Measurements from ENCODE around the gene HAUS5. TPM values are rescaled to one million over a fixed set of nuclear protein-coding genes. Genes with fewer than 3 reads are reported as not detected.

The HAUS5 gene
- total and polyA plus RNA-seq, 10 of the 15 experiments (the other 5 are each of a cell fraction or from before 2014, with no cell fraction given), result 3.1 to 32.6 (median 17.6) TPM

DNA sequence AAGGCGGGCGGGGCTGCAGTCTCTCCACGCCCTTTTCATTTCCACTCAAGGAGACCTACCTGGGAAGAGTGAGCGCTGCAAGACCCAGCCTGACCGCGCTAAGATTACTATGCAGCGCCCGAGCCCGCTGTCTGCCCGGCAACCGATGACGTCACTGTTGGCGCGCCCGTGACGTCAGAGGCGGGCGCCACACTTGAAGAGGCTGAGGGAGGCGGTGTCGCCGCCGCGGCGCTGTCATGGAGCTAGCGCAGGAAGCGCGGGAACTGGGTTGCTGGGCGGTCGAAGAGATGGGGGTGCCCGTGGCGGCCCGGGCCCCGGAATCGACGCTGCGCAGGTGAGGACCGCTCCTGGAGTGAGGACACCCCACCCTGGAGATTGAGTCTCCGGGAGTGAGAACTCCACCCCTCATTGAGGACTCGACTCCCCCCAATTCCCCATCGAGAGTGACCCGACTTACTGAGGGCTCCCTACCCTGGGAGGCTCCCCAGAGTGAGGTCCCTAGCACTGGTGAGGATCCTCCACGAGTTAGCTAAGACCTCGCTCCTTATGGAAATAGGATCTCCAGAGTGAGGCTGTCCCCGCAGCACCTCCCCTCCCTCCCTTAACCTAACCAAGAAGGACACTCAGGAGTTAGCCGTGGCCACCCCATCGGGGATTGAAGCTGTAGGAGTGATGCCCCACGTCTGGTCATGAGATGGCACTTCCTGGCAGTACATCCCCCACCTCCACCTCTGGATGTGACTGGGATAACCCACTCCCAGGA lies at the start of gene HAUS5 (continued):
- TF ChIP-seq CBFB (IDR thresholded peaks at IDR 0.05; ENCODE audit: low read depth) (no peak), KLF5 (IDR thresholded peaks at IDR 0.05; ENCODE audit: partially characterized antibody) (peak; percentile 53), TBL1XR1 (IDR thresholded peaks at IDR 0.05; ENCODE audit: low read depth, low read length) (no peak), ATF7 (IDR thresholded peaks at IDR 0.05; ENCODE audit: low read depth) (peak; percentile 99), WRNIP1 (IDR thresholded peaks at IDR 0.05; ENCODE audit: borderline replicate concordance, low read depth, low read length) (no peak), TCF3 (IDR thresholded peaks at IDR 0.05; ENCODE audit: borderline replicate concordance, insufficient read depth, low read depth, low read length) (0 out of 2 replicates have a peak, but pooled peaks have one; percentile 19), SIN3A (IDR thresholded peaks at IDR 0.05; ENCODE audit: low read depth, low read length) (peak; percentile 75), POU2F2 (IDR thresholded peaks at IDR 0.05; ENCODE audit: borderline replicate concordance, low read depth, low read length) (peak; percentile 67; the same call in 2 of the 3 replicates), MYC (IDR thresholded peaks at IDR 0.05; ENCODE audit: insufficient read depth, insufficient read length, insufficient replicate concordance, low read length, severe bottlenecking) (no peak), FOXM1 (IDR thresholded peaks at IDR 0.05; ENCODE audit: low read depth, low read length) (no peak), GATAD2B (conservative IDR thresholded peaks at IDR 0.05; ENCODE audit: low read depth) (no peak), NFYB (IDR thresholded peaks at IDR 0.05; ENCODE audit: insufficient read depth, low read depth, low read length) (no peak), SPI1 (IDR thresholded peaks at IDR 0.05; ENCODE audit: borderline replicate concordance, insufficient read depth, low read depth, low read length) (no peak), SUPT20H (IDR thresholded peaks at IDR 0.05; ENCODE audit: borderline replicate concordance, control insufficient read depth, low read depth, low read length) (no peak), GABPA (IDR thresholded peaks at IDR 0.05; ENCODE audit: low read depth) (no peak), JUND (IDR thresholded peaks at IDR 0.05; ENCODE audit: low read depth, low read length) (peak; percentile 97), ZNF207 (IDR thresholded peaks at IDR 0.05; ENCODE audit: borderline replicate concordance) (0 out of 2 replicates have a peak, but pooled peaks have one; percentile 59), KAT2A (conservative IDR thresholded peaks at IDR 0.05; ENCODE audit: control insufficient read depth, low read depth, low read length) (no peak), SRF (IDR thresholded peaks at IDR 0.05; ENCODE audit: low read depth in 2 of 2, low read length in 2 of 2) (peak; percentile 56 to 92), PAX5 (IDR thresholded peaks at IDR 0.05; ENCODE audit: borderline replicate concordance, low read depth, low read length) (peak; percentile 21; the same call in 1 of the 2 replicates), ESRRA (IDR thresholded peaks at IDR 0.05; ENCODE audit: low read length) (no peak)
- TF ChIP-seq, protein P1, sequence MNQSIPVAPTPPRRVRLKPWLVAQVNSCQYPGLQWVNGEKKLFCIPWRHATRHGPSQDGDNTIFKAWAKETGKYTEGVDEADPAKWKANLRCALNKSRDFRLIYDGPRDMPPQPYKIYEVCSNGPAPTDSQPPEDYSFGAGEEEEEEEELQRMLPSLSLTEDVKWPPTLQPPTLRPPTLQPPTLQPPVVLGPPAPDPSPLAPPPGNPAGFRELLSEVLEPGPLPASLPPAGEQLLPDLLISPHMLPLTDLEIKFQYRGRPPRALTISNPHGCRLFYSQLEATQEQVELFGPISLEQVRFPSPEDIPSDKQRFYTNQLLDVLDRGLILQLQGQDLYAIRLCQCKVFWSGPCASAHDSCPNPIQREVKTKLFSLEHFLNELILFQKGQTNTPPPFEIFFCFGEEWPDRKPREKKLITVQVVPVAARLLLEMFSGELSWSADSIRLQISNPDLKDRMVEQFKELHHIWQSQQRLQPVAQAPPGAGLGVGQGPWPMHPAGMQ (IDR thresholded peaks at IDR 0.05; ENCODE audit: borderline replicate concordance), result no peak
- TF ChIP-seq, protein P2, sequence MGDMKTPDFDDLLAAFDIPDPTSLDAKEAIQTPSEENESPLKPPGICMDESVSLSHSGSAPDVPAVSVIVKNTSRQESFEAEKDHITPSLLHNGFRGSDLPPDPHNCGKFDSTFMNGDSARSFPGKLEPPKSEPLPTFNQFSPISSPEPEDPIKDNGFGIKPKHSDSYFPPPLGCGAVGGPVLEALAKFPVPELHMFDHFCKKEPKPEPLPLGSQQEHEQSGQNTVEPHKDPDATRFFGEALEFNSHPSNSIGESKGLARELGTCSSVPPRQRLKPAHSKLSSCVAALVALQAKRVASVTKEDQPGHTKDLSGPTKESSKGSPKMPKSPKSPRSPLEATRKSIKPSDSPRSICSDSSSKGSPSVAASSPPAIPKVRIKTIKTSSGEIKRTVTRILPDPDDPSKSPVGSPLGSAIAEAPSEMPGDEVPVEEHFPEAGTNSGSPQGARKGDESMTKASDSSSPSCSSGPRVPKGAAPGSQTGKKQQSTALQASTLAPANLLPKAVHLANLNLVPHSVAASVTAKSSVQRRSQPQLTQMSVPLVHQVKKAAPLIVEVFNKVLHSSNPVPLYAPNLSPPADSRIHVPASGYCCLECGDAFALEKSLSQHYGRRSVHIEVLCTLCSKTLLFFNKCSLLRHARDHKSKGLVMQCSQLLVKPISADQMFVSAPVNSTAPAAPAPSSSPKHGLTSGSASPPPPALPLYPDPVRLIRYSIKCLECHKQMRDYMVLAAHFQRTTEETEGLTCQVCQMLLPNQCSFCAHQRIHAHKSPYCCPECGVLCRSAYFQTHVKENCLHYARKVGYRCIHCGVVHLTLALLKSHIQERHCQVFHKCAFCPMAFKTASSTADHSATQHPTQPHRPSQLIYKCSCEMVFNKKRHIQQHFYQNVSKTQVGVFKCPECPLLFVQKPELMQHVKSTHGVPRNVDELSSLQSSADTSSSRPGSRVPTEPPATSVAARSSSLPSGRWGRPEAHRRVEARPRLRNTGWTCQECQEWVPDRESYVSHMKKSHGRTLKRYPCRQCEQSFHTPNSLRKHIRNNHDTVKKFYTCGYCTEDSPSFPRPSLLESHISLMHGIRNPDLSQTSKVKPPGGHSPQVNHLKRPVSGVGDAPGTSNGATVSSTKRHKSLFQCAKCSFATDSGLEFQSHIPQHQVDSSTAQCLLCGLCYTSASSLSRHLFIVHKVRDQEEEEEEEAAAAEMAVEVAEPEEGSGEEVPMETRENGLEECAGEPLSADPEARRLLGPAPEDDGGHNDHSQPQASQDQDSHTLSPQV (IDR thresholded peaks at IDR 0.05), result no peak
- TF ChIP-seq, protein P3, sequence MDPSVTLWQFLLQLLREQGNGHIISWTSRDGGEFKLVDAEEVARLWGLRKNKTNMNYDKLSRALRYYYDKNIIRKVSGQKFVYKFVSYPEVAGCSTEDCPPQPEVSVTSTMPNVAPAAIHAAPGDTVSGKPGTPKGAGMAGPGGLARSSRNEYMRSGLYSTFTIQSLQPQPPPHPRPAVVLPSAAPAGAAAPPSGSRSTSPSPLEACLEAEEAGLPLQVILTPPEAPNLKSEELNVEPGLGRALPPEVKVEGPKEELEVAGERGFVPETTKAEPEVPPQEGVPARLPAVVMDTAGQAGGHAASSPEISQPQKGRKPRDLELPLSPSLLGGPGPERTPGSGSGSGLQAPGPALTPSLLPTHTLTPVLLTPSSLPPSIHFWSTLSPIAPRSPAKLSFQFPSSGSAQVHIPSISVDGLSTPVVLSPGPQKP (IDR thresholded peaks at IDR 0.05; ENCODE audit: low read depth, low read length), result no peak
